Retinal pigment epithelial cell (primary cell): ENCODE results near the gene RUNX2.
A peak's percentile ranks its signal among the peaks of the same experiment; 100 is the strongest.

ENCODE experiments used
- DNase-seq: peaks from one replicate; pipeline ENCODE4 v3.0.0-alpha.2; 2010; ENCODE audit warnings: low read depth
- H3K4me3 ChIP-seq: 2 replicates; pipeline ENCODE4 v1.5.1; 2011; ENCODE audit warnings: mild to moderate bottlenecking, low read length, control low read depth, moderate library complexity
- CTCF ChIP-seq: conservative IDR thresholded peaks from 2 replicates; pipeline ENCODE4 v1.5.1; 2011; ENCODE audit warnings: low read depth, low read length, control low read depth, inconsistent platforms

The RUNX2 gene

GRCh38 chr6:45657226-45657625, 329.1 kb downstream of the RUNX2 start:
- no peak for DNase-seq

GRCh38 chr6:45658400-45658799, 330.3 kb downstream of the RUNX2 start:
- DNase-seq, result no peak
- TF ChIP-seq CTCF, result no peak
- H3K4me3 ChIP-seq, result no peak overlapping the region

More at GRCh38 chr6:45657226-45657625, 329.1 kb downstream of the RUNX2 start:
- no peak overlapping the region for H3K4me3 ChIP-seq
- TF ChIP-seq CTCF, result no peak

GRCh38 chr6:45658958-45659357, 330.8 kb downstream of the RUNX2 start:
- no peak for DNase-seq
- H3K4me3 ChIP-seq, result no peak overlapping the region
- no peak for TF ChIP-seq CTCF

- no peak for DNase-seq
- H3K4me3 ChIP-seq, result no peak overlapping the region
- no peak for TF ChIP-seq CTCF
These were observed 333.5 kb downstream of the RUNX2 start for GRCh38 chr6:45661661-45662060.

- no peak for DNase-seq
- peak; percentile 6 for TF ChIP-seq CTCF
- H3K4me3 ChIP-seq, result peak overlapping the region; percentile 26
These were observed 335.4 kb downstream of the RUNX2 start for GRCh38 chr6:45663251-45664221.

GRCh38 chr6:45664707-45665106, 336.6 kb downstream of the RUNX2 start:
- no peak overlapping the region for H3K4me3 ChIP-seq
- no peak for TF ChIP-seq CTCF
- no peak for DNase-seq

GRCh38 chr6:45665859-45666258, 337.7 kb downstream of the RUNX2 start:
- no peak overlapping the region for H3K4me3 ChIP-seq
- no peak for DNase-seq
- TF ChIP-seq CTCF, result no peak
